Measurements from ENCODE around the gene RNF41.

DNA sequence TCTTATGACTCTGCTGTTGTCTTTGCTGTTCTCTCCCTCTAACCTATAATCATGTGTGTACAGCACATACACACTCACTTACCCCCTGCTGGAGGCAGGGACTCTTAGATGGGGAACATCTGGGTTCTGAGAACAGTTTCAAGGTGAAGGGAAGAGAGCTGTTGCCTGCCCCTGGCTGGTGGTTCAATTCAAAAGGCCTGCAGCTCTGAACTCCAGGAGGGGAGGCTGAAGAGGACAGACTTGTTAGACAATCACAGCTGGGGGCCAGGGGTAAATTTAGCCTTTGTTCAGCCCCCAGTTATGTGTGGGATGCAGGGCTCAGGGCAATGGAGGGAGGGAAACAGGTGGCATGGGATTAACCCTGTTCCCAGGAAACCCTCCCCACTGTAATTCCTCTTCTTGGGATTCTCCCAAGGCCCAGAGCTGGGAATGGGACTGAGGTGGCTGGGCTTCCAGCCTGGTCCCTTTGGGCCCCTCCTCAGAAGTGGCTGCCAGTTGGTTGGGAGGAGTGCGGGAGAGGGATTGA is 67.4 kb downstream of the RNF41 start:
- TF ChIP-seq POLR2AphosphoS5 (IDR thresholded peaks at IDR 0.05; ENCODE audit: insufficient read depth, low read depth, low read length) (no peak), JUN (IDR thresholded peaks at IDR 0.05; ENCODE audit: borderline replicate concordance, insufficient read depth, insufficient read length, low read depth) (no peak), POLR2A (IDR thresholded peaks at IDR 0.05; ENCODE audit: low read depth, low read length) (no peak), MAX (IDR thresholded peaks at IDR 0.05; ENCODE audit: insufficient read depth, insufficient read length) (no peak), FOS (IDR thresholded peaks at IDR 0.05; ENCODE audit: borderline replicate concordance, insufficient read depth, low read length) (no peak)
- TF ChIP-seq, protein P1, sequence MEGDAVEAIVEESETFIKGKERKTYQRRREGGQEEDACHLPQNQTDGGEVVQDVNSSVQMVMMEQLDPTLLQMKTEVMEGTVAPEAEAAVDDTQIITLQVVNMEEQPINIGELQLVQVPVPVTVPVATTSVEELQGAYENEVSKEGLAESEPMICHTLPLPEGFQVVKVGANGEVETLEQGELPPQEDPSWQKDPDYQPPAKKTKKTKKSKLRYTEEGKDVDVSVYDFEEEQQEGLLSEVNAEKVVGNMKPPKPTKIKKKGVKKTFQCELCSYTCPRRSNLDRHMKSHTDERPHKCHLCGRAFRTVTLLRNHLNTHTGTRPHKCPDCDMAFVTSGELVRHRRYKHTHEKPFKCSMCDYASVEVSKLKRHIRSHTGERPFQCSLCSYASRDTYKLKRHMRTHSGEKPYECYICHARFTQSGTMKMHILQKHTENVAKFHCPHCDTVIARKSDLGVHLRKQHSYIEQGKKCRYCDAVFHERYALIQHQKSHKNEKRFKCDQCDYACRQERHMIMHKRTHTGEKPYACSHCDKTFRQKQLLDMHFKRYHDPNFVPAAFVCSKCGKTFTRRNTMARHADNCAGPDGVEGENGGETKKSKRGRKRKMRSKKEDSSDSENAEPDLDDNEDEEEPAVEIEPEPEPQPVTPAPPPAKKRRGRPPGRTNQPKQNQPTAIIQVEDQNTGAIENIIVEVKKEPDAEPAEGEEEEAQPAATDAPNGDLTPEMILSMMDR (IDR thresholded peaks at IDR 0.05; ENCODE audit: extremely low read depth in 1 of 2, insufficient read depth in 1 of 2, low read depth in 1 of 2, low read length in 2 of 2), result no peak

Measured in endothelial cell of umbilical vein (primary cell).